Neural cell (in vitro differentiated cells): Measurements from ENCODE around the gene GPR3. TPM values are rescaled to one million over a fixed set of nuclear protein-coding genes. Genes with fewer than 3 reads are reported as not detected.

Experiments
- H2AFZ ChIP-seq: fragments of 200-600, 300-800 bp; sonication (generic), shearing (Covaris generic); 2 replicates; pipeline ENCODE4 v1.6.0; 2014; ENCODE audit warnings: low read depth, mild to moderate bottlenecking, antibody characterized with exemption, low read length, moderate library complexity
- H3F3A ChIP-seq: fragments of 200-600 bp; shearing (Covaris generic); 2 replicates; pipeline ENCODE4 v1.6.1; 2016; ENCODE audit warnings: mild to moderate bottlenecking, moderate library complexity, mixed read lengths, antibody characterized with exemption, low read length; ENCODE audit not compliant: insufficient read depth, poor library complexity, severe bottlenecking
- H3K27ac ChIP-seq: fragments of 200-600, 300-800 bp; sonication (generic), shearing (Covaris generic); 2 replicates; pipeline ENCODE4 v1.5.1; 2014; ENCODE audit warnings: mild to moderate bottlenecking, low read length, moderate library complexity
- H3K27me3 ChIP-seq: fragments of 300-800, 200-600 bp; sonication (generic), shearing (Covaris generic); 2 replicates; pipeline ENCODE4 v1.6.0; 2014; ENCODE audit warnings: mild to moderate bottlenecking, low read depth, low read length, moderate library complexity; ENCODE audit not compliant: insufficient read depth
- H3K36me3 ChIP-seq: fragments of 300-800, 200-600 bp; sonication (generic), shearing (Covaris generic); 2 replicates; pipeline ENCODE4 v1.5.1; 2014; ENCODE audit warnings: mild to moderate bottlenecking, antibody characterized with exemption, low read length, moderate library complexity; ENCODE audit not compliant: insufficient read depth
- H3K4me2 ChIP-seq: fragments of 300-800, 200-600 bp; sonication (generic), shearing (Covaris generic); 2 replicates; pipeline ENCODE4 v1.6.0; 2014; ENCODE audit warnings: mild to moderate bottlenecking, low read length
- H3K4me3 ChIP-seq: fragments of 300-800, 200-600 bp; sonication (generic), shearing (Covaris generic); 2 replicates; pipeline ENCODE4 v1.5.1; 2014; ENCODE audit warnings: mild to moderate bottlenecking, low read length, moderate library complexity
- H3K79me2 ChIP-seq: fragments of 200-600 bp; shearing (Covaris generic); replicated peaks from 2 replicates; pipeline ENCODE4 v1.6.0; 2014; ENCODE audit warnings: mild to moderate bottlenecking, low read length, moderate library complexity; ENCODE audit not compliant: insufficient read depth
- H3K9ac ChIP-seq: fragments of 300-800, 200-600 bp; sonication (generic), shearing (Covaris generic); 2 replicates; pipeline ENCODE4 v1.6.1; 2016; ENCODE audit warnings: mild to moderate bottlenecking, low read length, mixed read lengths
- H3K9me2 ChIP-seq: fragments of 200-600 bp; shearing (Covaris generic); 2 replicates; pipeline ENCODE4 v1.6.1; 2016; ENCODE audit warnings: mild to moderate bottlenecking, low read length, mixed read lengths; ENCODE audit not compliant: insufficient read depth
- H3K9me3 ChIP-seq: fragments of 200-600, 300-800 bp; sonication (generic), shearing (Covaris generic); 2 replicates; pipeline ENCODE4 v1.6.1; 2016; ENCODE audit warnings: mild to moderate bottlenecking, mixed run types, low read length, moderate library complexity, mixed read lengths
- H4K20me1 ChIP-seq: fragments of 200-600 bp; shearing (Covaris generic); 2 replicates; pipeline ENCODE4 v1.6.1; 2016; ENCODE audit warnings: mild to moderate bottlenecking, mixed run types; ENCODE audit not compliant: insufficient read depth
- EP300 ChIP-seq: fragments of 450-650 bp; conservative IDR thresholded peaks from 2 replicates; pipeline ENCODE4 v1.6.1; 2014; ENCODE audit warnings: antibody characterized with exemption, mild to moderate bottlenecking, moderate library complexity; ENCODE audit not compliant: poor library complexity, severe bottlenecking
- EZH2 ChIP-seq: fragments of 200-600, 300-800 bp; shearing (Covaris generic), sonication (generic); IDR thresholded peaks from 2 replicates; pipeline ENCODE4 v1.6.1; 2014; ENCODE audit warnings: antibody characterized with exemption, low read length, borderline replicate concordance, mild to moderate bottlenecking; ENCODE audit not compliant: insufficient read depth, poor library complexity, severe bottlenecking
- MXI1 ChIP-seq: fragments of 450-650 bp; conservative IDR thresholded peaks from 2 replicates; pipeline ENCODE4 v1.6.1; 2014; ENCODE audit warnings: antibody characterized with exemption, mild to moderate bottlenecking; ENCODE audit not compliant: poor library complexity, severe bottlenecking
- POLR2AphosphoS5 ChIP-seq: IDR thresholded peaks from 2 replicates; pipeline ENCODE4 v1.6.1; 2012
- RAD21 ChIP-seq: fragments of 450-650 bp; conservative IDR thresholded peaks from 2 replicates; pipeline ENCODE4 v1.6.1; 2014; ENCODE audit warnings: antibody characterized with exemption, mild to moderate bottlenecking, moderate library complexity
- SMC3 ChIP-seq: fragments of 450-650 bp; conservative IDR thresholded peaks from 2 replicates; pipeline ENCODE4 v1.6.1; 2014; ENCODE audit warnings: antibody characterized with exemption, mild to moderate bottlenecking, moderate library complexity; ENCODE audit not compliant: poor library complexity
- TAF1 ChIP-seq: IDR thresholded peaks from 2 replicates; pipeline ENCODE4 v1.6.1; 2012; ENCODE audit warnings: low read depth
- polyA plus RNA-seq: library from polyadenylated mRNA; depleted of rRNA; stranded (reverse); fragments of >200 nt; gene quantifications from 2 replicates; pipeline ENCODE4 v1.2.3, GENCODE V29; 2014
- TF ChIP-seq, protein P1 (sequence below): fragments of 450-650 bp; IDR thresholded peaks from 2 replicates; pipeline ENCODE4 v1.5.1; 2014; ENCODE audit warnings: antibody characterized with exemption, mild to moderate bottlenecking, moderate library complexity; ENCODE audit not compliant: poor library complexity, severe bottlenecking
- TF ChIP-seq, protein P2 (sequence below): IDR thresholded peaks from 2 replicates; pipeline ENCODE4 v1.6.1; 2012; ENCODE audit warnings: borderline replicate concordance

The GPR3 gene
- polyA plus RNA-seq, 1 donor from 2014 or later, result 0.54 TPM

DNA sequence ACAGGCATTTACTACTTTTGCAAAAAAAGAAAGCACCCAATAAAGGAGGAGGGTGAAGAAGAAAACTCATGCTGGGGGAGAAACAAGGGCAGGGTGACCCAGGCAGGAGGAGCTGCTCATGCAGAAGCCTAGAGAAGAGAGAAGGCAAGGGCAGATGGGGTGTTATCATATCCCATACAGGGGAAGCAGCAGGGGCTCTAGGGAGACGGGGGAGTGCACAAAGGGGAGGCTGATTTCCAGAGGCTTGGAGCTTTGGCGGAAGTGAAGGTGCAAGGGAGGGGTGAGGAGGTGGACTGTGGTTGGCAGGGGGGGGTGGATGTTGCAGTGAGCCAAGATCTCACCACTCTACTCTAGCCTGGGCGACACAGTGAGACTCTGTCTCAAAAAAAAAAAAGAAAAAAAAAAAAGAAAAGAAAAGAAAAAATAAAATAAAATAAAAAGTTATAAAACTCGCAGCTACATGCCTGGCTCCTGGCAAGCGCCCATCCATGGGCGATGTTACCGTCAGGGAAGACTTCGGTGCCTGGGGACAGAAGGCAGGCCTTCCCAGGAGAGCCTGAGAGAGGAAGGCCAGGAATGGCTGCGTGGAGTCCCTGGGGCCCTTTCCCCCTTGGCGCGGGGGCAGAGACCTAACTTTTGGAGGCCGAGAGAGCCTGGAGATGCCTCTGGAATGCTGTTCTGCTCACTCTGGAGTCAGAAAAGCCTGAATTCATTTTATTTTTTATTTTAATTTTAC lies 14.5 kb upstream of the GPR3 start:
- no peaks in the 10 kb centered on the region for H3K9me2 ChIP-seq

GRCh38 chr1:27379564-27380122 lies 12.8 kb upstream of the GPR3 start:
- no peak overlapping the region for H3K4me2 ChIP-seq
- no peak overlapping the region for H3K4me3 ChIP-seq
- H3K9me2 ChIP-seq, result no peaks in the 10 kb centered on the region
- H3K9ac ChIP-seq, result no peak overlapping the region
- H4K20me1 ChIP-seq, result no peaks in the 10 kb centered on the region
- TF ChIP-seq, protein P1, sequence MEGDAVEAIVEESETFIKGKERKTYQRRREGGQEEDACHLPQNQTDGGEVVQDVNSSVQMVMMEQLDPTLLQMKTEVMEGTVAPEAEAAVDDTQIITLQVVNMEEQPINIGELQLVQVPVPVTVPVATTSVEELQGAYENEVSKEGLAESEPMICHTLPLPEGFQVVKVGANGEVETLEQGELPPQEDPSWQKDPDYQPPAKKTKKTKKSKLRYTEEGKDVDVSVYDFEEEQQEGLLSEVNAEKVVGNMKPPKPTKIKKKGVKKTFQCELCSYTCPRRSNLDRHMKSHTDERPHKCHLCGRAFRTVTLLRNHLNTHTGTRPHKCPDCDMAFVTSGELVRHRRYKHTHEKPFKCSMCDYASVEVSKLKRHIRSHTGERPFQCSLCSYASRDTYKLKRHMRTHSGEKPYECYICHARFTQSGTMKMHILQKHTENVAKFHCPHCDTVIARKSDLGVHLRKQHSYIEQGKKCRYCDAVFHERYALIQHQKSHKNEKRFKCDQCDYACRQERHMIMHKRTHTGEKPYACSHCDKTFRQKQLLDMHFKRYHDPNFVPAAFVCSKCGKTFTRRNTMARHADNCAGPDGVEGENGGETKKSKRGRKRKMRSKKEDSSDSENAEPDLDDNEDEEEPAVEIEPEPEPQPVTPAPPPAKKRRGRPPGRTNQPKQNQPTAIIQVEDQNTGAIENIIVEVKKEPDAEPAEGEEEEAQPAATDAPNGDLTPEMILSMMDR, result no peak
- TF ChIP-seq EZH2 (no peak), TAF1 (no peak), EP300 (no peak)
- H2AFZ ChIP-seq, result no peak overlapping the region
- H3K9me3 ChIP-seq, result no peaks in the 10 kb centered on the region
- H3K27ac ChIP-seq, result no peak overlapping the region
- peaks cover 10% of the 10 kb centered on the region for H3K27me3 ChIP-seq
- no peaks in the 10 kb centered on the region for H3K36me3 ChIP-seq
- H3F3A ChIP-seq, result no peaks in the 10 kb centered on the region
- no peaks in the 10 kb centered on the region for H3K79me2 ChIP-seq

More for the DNA sequence above, 14.5 kb upstream of the GPR3 start:
- no peaks in the 10 kb centered on the region for H4K20me1 ChIP-seq
- no peaks in the 10 kb centered on the region for H3K79me2 ChIP-seq
- H3K27me3 ChIP-seq, result peaks cover 2% of the 10 kb centered on the region
- no peak overlapping the region for H3K27ac ChIP-seq
- TF ChIP-seq TAF1, result no peak
- no peak for TF ChIP-seq RAD21
- no peak for TF ChIP-seq EP300
- TF ChIP-seq MXI1, result no peak
- no peak for TF ChIP-seq POLR2AphosphoS5
- no peak overlapping the region for H3K4me2 ChIP-seq
- no peaks in the 10 kb centered on the region for H3F3A ChIP-seq
- H3K9ac ChIP-seq, result no peak overlapping the region
- H3K4me3 ChIP-seq, result no peak overlapping the region
- H3K36me3 ChIP-seq, result no peaks in the 10 kb centered on the region
- H3K9me3 ChIP-seq, result no peaks in the 10 kb centered on the region
- no peak overlapping the region for H2AFZ ChIP-seq

- no peak overlapping the region for H3K9ac ChIP-seq
- H3K9me2 ChIP-seq, result no peaks in the 10 kb centered on the region
- H3K27ac ChIP-seq, result no peak overlapping the region
- H3K9me3 ChIP-seq, result no peaks in the 10 kb centered on the region
- H4K20me1 ChIP-seq, result no peaks in the 10 kb centered on the region
- TF ChIP-seq POLR2AphosphoS5 (no peak), SMC3 (no peak), EZH2 (no peak), MXI1 (no peak), RAD21 (no peak), TAF1 (no peak), EP300 (no peak)
- TF ChIP-seq, protein P1, result no peak
- TF ChIP-seq, protein P2, sequence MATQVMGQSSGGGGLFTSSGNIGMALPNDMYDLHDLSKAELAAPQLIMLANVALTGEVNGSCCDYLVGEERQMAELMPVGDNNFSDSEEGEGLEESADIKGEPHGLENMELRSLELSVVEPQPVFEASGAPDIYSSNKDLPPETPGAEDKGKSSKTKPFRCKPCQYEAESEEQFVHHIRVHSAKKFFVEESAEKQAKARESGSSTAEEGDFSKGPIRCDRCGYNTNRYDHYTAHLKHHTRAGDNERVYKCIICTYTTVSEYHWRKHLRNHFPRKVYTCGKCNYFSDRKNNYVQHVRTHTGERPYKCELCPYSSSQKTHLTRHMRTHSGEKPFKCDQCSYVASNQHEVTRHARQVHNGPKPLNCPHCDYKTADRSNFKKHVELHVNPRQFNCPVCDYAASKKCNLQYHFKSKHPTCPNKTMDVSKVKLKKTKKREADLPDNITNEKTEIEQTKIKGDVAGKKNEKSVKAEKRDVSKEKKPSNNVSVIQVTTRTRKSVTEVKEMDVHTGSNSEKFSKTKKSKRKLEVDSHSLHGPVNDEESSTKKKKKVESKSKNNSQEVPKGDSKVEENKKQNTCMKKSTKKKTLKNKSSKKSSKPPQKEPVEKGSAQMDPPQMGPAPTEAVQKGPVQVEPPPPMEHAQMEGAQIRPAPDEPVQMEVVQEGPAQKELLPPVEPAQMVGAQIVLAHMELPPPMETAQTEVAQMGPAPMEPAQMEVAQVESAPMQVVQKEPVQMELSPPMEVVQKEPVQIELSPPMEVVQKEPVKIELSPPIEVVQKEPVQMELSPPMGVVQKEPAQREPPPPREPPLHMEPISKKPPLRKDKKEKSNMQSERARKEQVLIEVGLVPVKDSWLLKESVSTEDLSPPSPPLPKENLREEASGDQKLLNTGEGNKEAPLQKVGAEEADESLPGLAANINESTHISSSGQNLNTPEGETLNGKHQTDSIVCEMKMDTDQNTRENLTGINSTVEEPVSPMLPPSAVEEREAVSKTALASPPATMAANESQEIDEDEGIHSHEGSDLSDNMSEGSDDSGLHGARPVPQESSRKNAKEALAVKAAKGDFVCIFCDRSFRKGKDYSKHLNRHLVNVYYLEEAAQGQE, result no peak
- no peak overlapping the region for H2AFZ ChIP-seq
- no peak overlapping the region for H3K4me2 ChIP-seq
- H3K36me3 ChIP-seq, result no peaks in the 10 kb centered on the region
- peaks cover 10% of the 10 kb centered on the region for H3K27me3 ChIP-seq
- no peaks in the 10 kb centered on the region for H3K79me2 ChIP-seq
- no peak overlapping the region for H3K4me3 ChIP-seq
- H3F3A ChIP-seq, result no peaks in the 10 kb centered on the region
Measured at GRCh38 chr1:27380224-27380623, 12.2 kb upstream of the GPR3 start.
